H9 (cell line): ENCODE measurements around the gene LDLRAD4. TPM values are rescaled to one million over a fixed set of nuclear protein-coding genes. Genes with fewer than 3 reads are reported as not detected.

Source experiments
- DNase-seq: peaks from one replicate; pipeline ENCODE4 v3.0.0-alpha.2; 2017
- H2AFZ ChIP-seq: one replicate; pipeline ENCODE4 v1.6.1; 2013; ENCODE audit warnings: mild to moderate bottlenecking, low read length, control low read depth, moderate library complexity
- H2AK5ac ChIP-seq: 2 replicates; pipeline ENCODE4 v1.6.1; 2013; ENCODE audit warnings: low read length, control low read depth, mixed read lengths; ENCODE audit not compliant: insufficient read length
- H2BK120ac ChIP-seq: one replicate; pipeline ENCODE4 v1.6.1; 2013; ENCODE audit warnings: low read depth, mild to moderate bottlenecking, low read length, control low read depth, inconsistent platforms; ENCODE audit not compliant: poor library complexity, severe bottlenecking
- H2BK12ac ChIP-seq: 2 replicates; pipeline ENCODE4 v1.6.1; 2013; ENCODE audit warnings: low read length, control low read depth, mixed read lengths, low read depth; ENCODE audit not compliant: insufficient read length
- H2BK15ac ChIP-seq: 2 replicates; pipeline ENCODE4 v1.6.1; 2013; ENCODE audit warnings: low read depth, low read length, control low read depth
- H2BK20ac ChIP-seq: one replicate; pipeline ENCODE4 v1.6.1; 2013; ENCODE audit warnings: low read depth, mild to moderate bottlenecking, low read length, control low read depth, inconsistent platforms; ENCODE audit not compliant: poor library complexity, severe bottlenecking
- H2BK5ac ChIP-seq: 2 replicates; pipeline ENCODE4 v1.6.1; 2013; ENCODE audit warnings: low read length, control low read depth, mixed read lengths; ENCODE audit not compliant: insufficient read length
- H3K14ac ChIP-seq: 2 replicates; pipeline ENCODE4 v1.6.1; 2013; ENCODE audit warnings: low read length, control low read depth; ENCODE audit not compliant: insufficient read depth
- H3K18ac ChIP-seq: 2 replicates; pipeline ENCODE4 v1.6.1; 2013; ENCODE audit warnings: low read depth, mild to moderate bottlenecking, mixed read lengths, low read length, control low read depth; ENCODE audit not compliant: insufficient read length
- H3K23ac ChIP-seq: 2 replicates; pipeline ENCODE4 v1.6.1; 2013; ENCODE audit warnings: low read length, control low read depth, mixed read lengths, low read depth; ENCODE audit not compliant: insufficient read length
- H3K23me2 ChIP-seq: 2 replicates; pipeline ENCODE4 v1.6.1; 2013; ENCODE audit warnings: low read depth, mild to moderate bottlenecking, mixed read lengths, low read length, control low read depth; ENCODE audit not compliant: insufficient read length, poor library complexity, severe bottlenecking
- H3K27ac ChIP-seq: 2 replicates; pipeline ENCODE4 v1.5.1; 2013; ENCODE audit warnings: low read length, control low read depth, mixed read lengths, low read depth; ENCODE audit not compliant: insufficient read length
- H3K27me3 ChIP-seq: 2 replicates; pipeline ENCODE4 v1.6.1; 2013; ENCODE audit warnings: low read length, control low read depth, inconsistent platforms; ENCODE audit not compliant: insufficient read depth
- H3K4ac ChIP-seq: 2 replicates; pipeline ENCODE4 v1.6.1; 2013; ENCODE audit warnings: low read depth, mild to moderate bottlenecking, control low read depth, inconsistent platforms, low read length, moderate library complexity
- H3K4me1 ChIP-seq: 2 replicates; pipeline ENCODE4 v1.6.1; 2013; ENCODE audit warnings: low read length, control low read depth, inconsistent platforms; ENCODE audit not compliant: insufficient read depth
- H3K4me2 ChIP-seq: 2 replicates; pipeline ENCODE4 v1.6.1; 2013; ENCODE audit warnings: low read length, control low read depth, mixed read lengths; ENCODE audit not compliant: insufficient read length, insufficient read depth
- H3K56ac ChIP-seq: 2 replicates; pipeline ENCODE4 v1.6.1; 2013; ENCODE audit warnings: low read depth, mild to moderate bottlenecking, mixed read lengths, low read length, control low read depth; ENCODE audit not compliant: insufficient read length
- H3K79me1 ChIP-seq: 2 replicates; pipeline ENCODE4 v1.6.1; 2013; ENCODE audit warnings: low read depth, mild to moderate bottlenecking, moderate library complexity, low read length, control low read depth, inconsistent platforms; ENCODE audit not compliant: insufficient read depth, poor library complexity, severe bottlenecking
- H3K79me2 ChIP-seq: 2 replicates; pipeline ENCODE4 v1.6.1; 2013; ENCODE audit warnings: low read length, control low read depth, inconsistent platforms; ENCODE audit not compliant: insufficient read depth
- H3K9ac ChIP-seq: 2 replicates; pipeline ENCODE4 v1.6.1; 2013; ENCODE audit warnings: low read length, control low read depth, mixed read lengths; ENCODE audit not compliant: insufficient read length; ENCODE audit errors: extremely low read depth
- H3K9me3 ChIP-seq: one replicate; pipeline ENCODE4 v1.6.1; 2013; ENCODE audit warnings: low read depth, low read length, inconsistent platforms; ENCODE audit not compliant: control insufficient read depth
- H3T11ph ChIP-seq: one replicate; pipeline ENCODE4 v1.6.1; 2013; ENCODE audit warnings: mild to moderate bottlenecking, low read length, control low read depth, inconsistent platforms
- H4K20me1 ChIP-seq: one replicate; pipeline ENCODE4 v1.6.1; 2013; ENCODE audit not compliant: control insufficient read depth, insufficient read length, insufficient read depth
- H4K5ac ChIP-seq: 2 replicates; pipeline ENCODE4 v1.6.1; 2013; ENCODE audit warnings: low read depth, mild to moderate bottlenecking, mixed read lengths, low read length, control low read depth; ENCODE audit not compliant: insufficient read length
- H4K8ac ChIP-seq: replicated peaks from 2 replicates; pipeline ENCODE4 v1.6.1; 2013; ENCODE audit warnings: low read length, control low read depth, mixed read lengths, low read depth; ENCODE audit not compliant: insufficient read length
- H4K91ac ChIP-seq: 2 replicates; pipeline ENCODE4 v1.6.1; 2013; ENCODE audit warnings: low read depth, mild to moderate bottlenecking, moderate library complexity, mixed read lengths, low read length, control low read depth; ENCODE audit not compliant: insufficient read length
- H3K27ac Mint-ChIP-seq, 3 experiments: 2 replicates in 2 of 3; 3 replicates in 1 of 3; pipeline ENCODE4 v1.8.0; 2020 to 2021; ENCODE audit warnings: mixed read lengths in 3 of 3, mild to moderate bottlenecking in 1 of 3, moderate library complexity in 1 of 3
- H3K27me3 Mint-ChIP-seq: 2 replicates; pipeline ENCODE4 v1.8.0; 2021; ENCODE audit warnings: low read depth, mild to moderate bottlenecking, moderate library complexity, mixed read lengths
- H3K36me3 Mint-ChIP-seq, 3 experiments: 2 replicates in 2 of 3; 3 replicates in 1 of 3; pipeline ENCODE4 v1.8.0; 2020 to 2021; ENCODE audit warnings: low read depth in 3 of 3, mixed read lengths in 3 of 3; ENCODE audit not compliant: insufficient read depth in 1 of 3
- H3K4me1 Mint-ChIP-seq, 2 experiments: 2 replicates each; pipeline ENCODE4 v1.8.0; 2020; ENCODE audit warnings: mixed read lengths in 2 of 2
- H3K4me3 Mint-ChIP-seq, 2 experiments: 2 replicates in 1 of 2; 3 replicates in 1 of 2; pipeline ENCODE4 v1.8.0; 2020 to 2021; ENCODE audit warnings: mild to moderate bottlenecking in 2 of 2, mixed read lengths in 2 of 2, moderate library complexity in 1 of 2
- H3K9me3 Mint-ChIP-seq, 2 experiments: 2 replicates in 1 of 2; 3 replicates in 1 of 2; pipeline ENCODE4 v1.8.0; 2020; ENCODE audit warnings: mild to moderate bottlenecking in 2 of 2, mixed read lengths in 2 of 2, moderate library complexity in 1 of 2
- WGBS: extraction: QIAGEN DNeasy Blood & Tissue Kit; methylation state at CpG from one replicate; pipeline ENCODE4 v1.1.7; 2013; ENCODE audit warnings: missing lambda C conversion rate, low lambda C conversion rate, mixed read lengths; ENCODE audit not compliant: insufficient read length; ENCODE audit errors: extremely low coverage; 5-methylcytosine and 5-hydroxymethylcytosine counted together
- total RNA-seq: library from RNA; stranded (reverse); gene quantifications from 2 replicates; pipeline ENCODE4 v1.2.1, GENCODE V29; 2021
- TF ChIP-seq, protein P1 (sequence below): fragments of 200-600 bp; sonication (generic); conservative IDR thresholded peaks from 3 replicates; pipeline ENCODE4 v1.8.0; 2021; ENCODE audit warnings: antibody characterized with exemption, mild to moderate bottlenecking

The LDLRAD4 gene
- total RNA-seq, 1 experiment from 2014 or later, result 3.9 TPM

DNA sequence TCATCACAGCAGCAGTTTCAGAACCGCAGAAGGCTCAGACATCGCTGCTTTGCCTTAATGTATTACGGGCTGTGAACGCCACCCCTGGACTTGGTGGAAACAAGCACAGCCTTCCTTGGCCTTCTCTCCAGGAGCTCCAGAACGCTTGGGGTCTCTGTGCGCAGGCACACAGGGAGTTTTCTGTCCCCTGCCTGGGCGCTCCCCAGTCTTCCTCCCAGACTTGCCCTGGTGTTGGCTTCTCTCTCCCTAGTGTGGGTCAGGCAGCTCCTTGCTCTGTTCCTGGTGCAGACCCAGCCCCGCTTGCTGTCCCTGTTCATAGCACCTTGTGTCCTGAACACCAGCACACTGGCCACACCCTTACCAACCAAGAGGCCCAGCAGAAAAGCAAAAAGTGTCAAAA is 404.2 kb downstream of the LDLRAD4 start:
- H3K79me1 ChIP-seq, result no peaks in the 10 kb centered on the region
- H3K18ac ChIP-seq, result no peak overlapping the region
- Mint-ChIP-seq H3K4me1 (peaks cover 0 to under 1% of the 10 kb centered on the region in 2 experiments; a peak in 1 of 4 replicates), H3K27me3 (no peaks in the 10 kb centered on the region; the same call in 1 of the 2 replicates), H3K27ac (no peak overlapping the region), H3K36me3 (peaks cover 0 to 2% (median 0%) of the 10 kb centered on the region in 3 experiments; a peak in 2 of 7 replicates), H3K4me3 (no peak overlapping the region), H3K9me3 (no peaks in the 10 kb centered on the region)
- H3K4me2 ChIP-seq, result no peak overlapping the region
- no peak overlapping the region for H2AFZ ChIP-seq
- H3T11ph ChIP-seq, result no peak overlapping the region
- no peaks in the 10 kb centered on the region for H3K23me2 ChIP-seq
- no peak overlapping the region for H2AK5ac ChIP-seq
- no CpG with 5 or more reads among the region's 8 CpGs for WGBS
- H2BK20ac ChIP-seq, result no peak overlapping the region
- no peak overlapping the region for H2BK120ac ChIP-seq
- H3K14ac ChIP-seq, result no peak overlapping the region
- H4K8ac ChIP-seq, result no peak overlapping the region
- no peaks in the 10 kb centered on the region for H3K9me3 ChIP-seq
- no peaks in the 10 kb centered on the region for H3K27me3 ChIP-seq
- no peak for DNase-seq
- no peak overlapping the region for H3K9ac ChIP-seq
- TF ChIP-seq, protein P1, sequence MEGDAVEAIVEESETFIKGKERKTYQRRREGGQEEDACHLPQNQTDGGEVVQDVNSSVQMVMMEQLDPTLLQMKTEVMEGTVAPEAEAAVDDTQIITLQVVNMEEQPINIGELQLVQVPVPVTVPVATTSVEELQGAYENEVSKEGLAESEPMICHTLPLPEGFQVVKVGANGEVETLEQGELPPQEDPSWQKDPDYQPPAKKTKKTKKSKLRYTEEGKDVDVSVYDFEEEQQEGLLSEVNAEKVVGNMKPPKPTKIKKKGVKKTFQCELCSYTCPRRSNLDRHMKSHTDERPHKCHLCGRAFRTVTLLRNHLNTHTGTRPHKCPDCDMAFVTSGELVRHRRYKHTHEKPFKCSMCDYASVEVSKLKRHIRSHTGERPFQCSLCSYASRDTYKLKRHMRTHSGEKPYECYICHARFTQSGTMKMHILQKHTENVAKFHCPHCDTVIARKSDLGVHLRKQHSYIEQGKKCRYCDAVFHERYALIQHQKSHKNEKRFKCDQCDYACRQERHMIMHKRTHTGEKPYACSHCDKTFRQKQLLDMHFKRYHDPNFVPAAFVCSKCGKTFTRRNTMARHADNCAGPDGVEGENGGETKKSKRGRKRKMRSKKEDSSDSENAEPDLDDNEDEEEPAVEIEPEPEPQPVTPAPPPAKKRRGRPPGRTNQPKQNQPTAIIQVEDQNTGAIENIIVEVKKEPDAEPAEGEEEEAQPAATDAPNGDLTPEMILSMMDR, result no peak
- H3K4me1 ChIP-seq, result no peaks in the 10 kb centered on the region
- no peak overlapping the region for H3K4ac ChIP-seq
- H3K27ac ChIP-seq, result no peak overlapping the region
- no peak overlapping the region for H2BK15ac ChIP-seq
- no peak overlapping the region for H3K23ac ChIP-seq
- no peak overlapping the region for H3K56ac ChIP-seq
- H2BK5ac ChIP-seq, result no peak overlapping the region
- H3K79me2 ChIP-seq, result no peaks in the 10 kb centered on the region
- H4K5ac ChIP-seq, result no peak overlapping the region
- H4K91ac ChIP-seq, result no peak overlapping the region
- H2BK12ac ChIP-seq, result no peak overlapping the region
- H4K20me1 ChIP-seq, result no peaks in the 10 kb centered on the region
